Measurements from ENCODE around the gene NRARP. TPM values are rescaled to one million over a fixed set of nuclear protein-coding genes. Genes with fewer than 3 reads are reported as not detected.

Gene NRARP
- total RNA-seq, 1 donor from 2014 or later = 20.7 TPM

DNA sequence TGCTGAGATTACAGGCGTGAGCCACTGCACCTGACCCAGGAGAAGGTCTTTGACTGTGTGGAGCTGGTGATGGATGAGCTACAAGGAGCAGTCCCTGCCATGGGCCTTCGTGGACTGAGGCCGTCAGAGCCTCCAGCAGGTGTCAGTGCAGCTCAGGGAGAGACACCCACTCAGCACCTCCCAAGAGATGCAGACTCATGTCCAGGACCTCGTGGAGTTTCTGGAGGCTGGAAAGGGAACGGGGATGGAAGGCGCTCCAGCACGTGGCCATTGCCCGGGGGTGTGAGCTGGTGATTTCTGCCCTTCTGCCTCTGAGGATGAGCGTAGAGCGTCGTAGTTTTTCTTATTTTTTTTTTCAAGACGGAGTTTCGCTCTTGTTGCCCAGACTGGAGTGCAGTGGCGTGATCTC is 15.1 kb downstream of the NRARP start:
- Histone ChIP-seq H3K9me3 (ENCODE audit: low read depth) (no peaks in the 10 kb centered on the region), H4K20me1 (ENCODE audit: low read depth) (no peaks in the 10 kb centered on the region), H3K4me3 (no peak overlapping the region), H3K36me3 (no peaks in the 10 kb centered on the region), H3K4me2 (no peak overlapping the region), H3F3A (ENCODE audit: low read depth) (peaks cover 11% of the 10 kb centered on the region), H3K27me3 (peaks cover 27% of the 10 kb centered on the region), H3K79me2 (ENCODE audit: low read depth) (no peaks in the 10 kb centered on the region), H2AFZ (replicated peaks) (no peak overlapping the region), H3K4me1 (no peaks in the 10 kb centered on the region), H3K27ac (no peak overlapping the region), H3K9ac (no peak overlapping the region)
- H3K27ac Mint-ChIP-seq = no peak overlapping the region
- H3K27me3 Mint-ChIP-seq (ENCODE audit: insufficient read depth, low read depth) = peaks cover 12% of the 10 kb centered on the region
- no peaks in the 10 kb centered on the region for H3K36me3 Mint-ChIP-seq
- DNase-seq (ENCODE audit: low spot score) = peak; percentile 64
- peak overlapping the region; percentile 61 for H3K4me3 Mint-ChIP-seq
- TF ChIP-seq EZH2 (IDR thresholded peaks at IDR 0.05) = no peak
- TF ChIP-seq CTCF (IDR thresholded peaks at IDR 0.05) = peak; percentile 50
- TF ChIP-seq EZH2phosphoT487 (IDR thresholded peaks at IDR 0.05) = no peak
- H3K9me3 Mint-ChIP-seq = peaks cover 12% of the 10 kb centered on the region
- peaks cover 12% of the 10 kb centered on the region for H3K4me1 Mint-ChIP-seq

GRCh38 chr9:137281345-137282116 is 20.5 kb downstream of the NRARP start:
- peaks cover 7% of the 10 kb centered on the region for H3K9me3 Mint-ChIP-seq
- Histone ChIP-seq H3K27me3 (peaks cover 68% of the 10 kb centered on the region), H3K4me3 (peak overlapping the region; percentile 54), H3K4me2 (peak overlapping the region; percentile 79), H3K27ac (no peak overlapping the region), H3K36me3 (no peaks in the 10 kb centered on the region), H4K20me1 (ENCODE audit: low read depth) (no peaks in the 10 kb centered on the region), H2AFZ (replicated peaks) (peak overlapping the region; percentile 71), H3F3A (ENCODE audit: low read depth) (peaks cover 20% of the 10 kb centered on the region), H3K79me2 (ENCODE audit: low read depth) (no peaks in the 10 kb centered on the region), H3K9ac (no peak overlapping the region), H3K9me3 (ENCODE audit: low read depth) (no peaks in the 10 kb centered on the region), H3K4me1 (peaks cover 20% of the 10 kb centered on the region)
- H3K27me3 Mint-ChIP-seq (ENCODE audit: insufficient read depth, low read depth) = peaks cover 9% of the 10 kb centered on the region
- H3K36me3 Mint-ChIP-seq = no peaks in the 10 kb centered on the region
- peak; percentile 64 for DNase-seq (ENCODE audit: low spot score)
- peaks cover 13% of the 10 kb centered on the region for H3K4me1 Mint-ChIP-seq
- H3K27ac Mint-ChIP-seq = no peak overlapping the region
- no peak for TF ChIP-seq EZH2 (IDR thresholded peaks at IDR 0.05)
- TF ChIP-seq EZH2phosphoT487 (IDR thresholded peaks at IDR 0.05) = peak; percentile 53
- H3K4me3 Mint-ChIP-seq = peak overlapping the region; percentile 33

DNA sequence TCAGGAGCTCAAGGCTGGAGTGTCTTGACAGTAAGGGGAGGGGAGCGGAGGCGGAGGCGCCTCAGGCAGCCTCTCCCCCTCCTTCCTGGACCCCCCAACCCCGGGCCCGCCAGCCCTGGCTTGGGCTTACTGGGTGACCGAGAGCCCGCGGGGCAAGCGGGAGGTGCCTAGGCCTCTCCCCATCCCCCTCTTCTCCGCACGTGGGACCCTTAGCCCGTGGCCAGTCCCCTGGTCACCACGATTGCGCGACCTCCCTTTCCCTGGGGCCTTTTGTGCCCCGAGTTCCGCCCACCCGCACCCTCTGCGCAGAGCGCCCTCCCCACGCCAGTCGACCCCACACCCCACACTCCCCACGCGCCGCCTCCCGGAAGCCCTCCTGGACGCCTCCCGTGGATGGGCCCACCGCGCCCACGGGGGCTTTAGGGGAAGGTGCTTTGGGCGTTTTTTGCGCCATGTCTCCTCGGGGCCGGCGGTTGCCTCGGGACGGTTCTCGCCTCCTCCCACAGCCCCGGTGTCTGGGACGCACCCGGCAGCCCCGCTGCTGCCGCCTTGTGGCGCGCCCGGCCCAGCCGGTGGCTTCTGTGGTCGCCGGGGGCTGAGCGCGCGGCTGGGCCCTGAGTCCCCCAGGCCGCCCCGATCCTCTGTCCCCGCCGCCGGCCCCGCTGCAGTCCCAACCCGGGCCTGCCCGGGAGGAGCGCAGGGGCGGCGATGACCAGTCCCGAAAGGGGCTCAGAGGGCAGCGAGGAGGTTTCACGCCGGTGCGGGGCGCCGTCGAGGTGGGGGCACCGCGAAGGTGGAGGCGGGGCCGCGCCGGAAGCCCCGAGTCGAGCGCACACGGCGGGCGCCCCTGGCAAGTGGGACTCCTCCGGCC is 21.4 kb downstream of the NRARP start:
- no peaks in the 10 kb centered on the region for H3K36me3 ChIP-seq
- H3K27ac Mint-ChIP-seq = no peak overlapping the region
- peak overlapping the region; percentile 71 for H2AFZ ChIP-seq (replicated peaks)
- H3K9ac ChIP-seq = no peak overlapping the region
- no peaks in the 10 kb centered on the region for H3K36me3 Mint-ChIP-seq
- H3K4me3 Mint-ChIP-seq = peak overlapping the region; percentile 67
- peaks cover 11% of the 10 kb centered on the region for H3K27me3 Mint-ChIP-seq (ENCODE audit: insufficient read depth, low read depth)
- no peaks in the 10 kb centered on the region for H3K9me3 ChIP-seq (ENCODE audit: low read depth)
- no peak overlapping the region for H3K27ac ChIP-seq
- peaks cover 16% of the 10 kb centered on the region for H3K4me1 Mint-ChIP-seq
- peaks cover 7% of the 10 kb centered on the region for H3K9me3 Mint-ChIP-seq
- peaks cover 24% of the 10 kb centered on the region for H3K4me1 ChIP-seq
- peaks cover 63% of the 10 kb centered on the region for H3K27me3 ChIP-seq
- peak overlapping the region; percentile 79 for H3K4me2 ChIP-seq
- H3K79me2 ChIP-seq (ENCODE audit: low read depth) = no peaks in the 10 kb centered on the region
- H3F3A ChIP-seq (ENCODE audit: low read depth) = peaks cover 25% of the 10 kb centered on the region
- no peaks in the 10 kb centered on the region for H4K20me1 ChIP-seq (ENCODE audit: low read depth)
- TF ChIP-seq EZH2 (IDR thresholded peaks at IDR 0.05) (no peak), CTCF (IDR thresholded peaks at IDR 0.05) (peak; percentile 58), EZH2phosphoT487 (IDR thresholded peaks at IDR 0.05) (peak; percentile 65)
- H3K4me3 ChIP-seq = peak overlapping the region; percentile 54
- DNase-seq (ENCODE audit: low spot score) = peak; percentile 82

All from neural progenitor cell (in vitro differentiated cells).